ENCODE measurements around the gene COMTD1. TPM values are rescaled to one million over a fixed set of nuclear protein-coding genes. Genes with fewer than 3 reads are reported as not detected.

COMTD1 gene
- total and polyA plus RNA-seq, 10 of the 15 experiments (the other 5 are each of a cell fraction or from before 2014, with no cell fraction given) = 0.39 to 64.3 (median 26.0) TPM

DNA sequence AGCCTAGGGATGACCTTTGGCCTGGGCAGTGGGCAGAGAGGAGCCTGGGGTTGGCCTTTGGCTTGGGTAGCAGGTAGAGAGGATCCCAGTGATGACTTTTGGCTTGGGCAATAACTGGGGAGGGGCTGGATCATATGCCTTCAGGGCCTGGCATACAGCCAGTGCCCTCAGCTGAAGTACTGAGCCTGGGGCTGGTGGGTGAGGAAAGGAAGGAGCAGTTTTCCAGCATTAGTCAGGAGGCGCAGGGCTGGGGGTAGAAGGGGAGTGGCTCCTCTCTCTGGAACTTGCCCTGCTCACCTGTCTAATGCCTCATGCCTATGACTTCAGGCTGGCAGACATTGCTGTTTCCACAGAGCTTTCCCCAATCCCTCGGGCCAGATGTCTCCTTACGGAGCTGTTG is 15.2 kb upstream of the COMTD1 start:
- TF ChIP-seq BRCA1 (IDR thresholded peaks at IDR 0.05; ENCODE audit: low read depth, low read length) (no peak), ZBTB33 (IDR thresholded peaks at IDR 0.05) (no peak), CREM (IDR thresholded peaks at IDR 0.05; ENCODE audit: low read depth) (no peak), SUPT20H (IDR thresholded peaks at IDR 0.05; ENCODE audit: borderline replicate concordance, control insufficient read depth, low read depth, low read length) (no peak), MXI1 (IDR thresholded peaks at IDR 0.05; ENCODE audit: low read depth, low read length) (no peak), SMAD1 (IDR thresholded peaks at IDR 0.05; ENCODE audit: low read depth, partially characterized antibody) (no peak)
- TF ChIP-seq, protein P1, sequence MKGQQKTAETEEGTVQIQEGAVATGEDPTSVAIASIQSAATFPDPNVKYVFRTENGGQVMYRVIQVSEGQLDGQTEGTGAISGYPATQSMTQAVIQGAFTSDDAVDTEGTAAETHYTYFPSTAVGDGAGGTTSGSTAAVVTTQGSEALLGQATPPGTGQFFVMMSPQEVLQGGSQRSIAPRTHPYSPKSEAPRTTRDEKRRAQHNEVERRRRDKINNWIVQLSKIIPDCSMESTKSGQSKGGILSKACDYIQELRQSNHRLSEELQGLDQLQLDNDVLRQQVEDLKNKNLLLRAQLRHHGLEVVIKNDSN (IDR thresholded peaks at IDR 0.05; ENCODE audit: borderline replicate concordance, extremely low read length, insufficient read depth, low read depth, low read length) = no peak
- no peak overlapping the region for H2AFZ ChIP-seq (ENCODE audit: control insufficient read depth, low read depth, low read length)
- no peak overlapping the region for H3K4me2 ChIP-seq (ENCODE audit: control insufficient read depth, insufficient read depth)
- H3K9me3 ChIP-seq (replicated peaks; ENCODE audit: control insufficient read depth, insufficient read depth, low read length) = peaks cover 4% of the 10 kb centered on the region; the same call in 2 of the 3 replicates
- POLR2A ChIA-PET = no interaction called here
- DNase-seq (ENCODE audit: low read depth, low spot score) = no peak
- in situ Hi-C loops (cut with MboI) (no loop called here), intact Hi-C loops (cut with micrococcal nuclease; ENCODE audit: unreplicated experiment) (no loop called here)
- no peaks in the 10 kb centered on the region for H3K4me1 ChIP-seq (ENCODE audit: control insufficient read depth, insufficient read depth, low read length)
- H3K9ac ChIP-seq (ENCODE audit: control insufficient read depth, insufficient read depth, low read length) = no peak overlapping the region
- SMC1A ChIA-PET (ENCODE audit: uncharacterized antibody, unreplicated experiment) = no interaction called here
- BruUV-seq (replicated peaks) = no TSS peak
- no peaks in the 10 kb centered on the region for H3K79me2 ChIP-seq (ENCODE audit: control insufficient read depth, insufficient read depth, low read length)
- H3K36me3 ChIP-seq (ENCODE audit: control insufficient read depth in 2 of 2, insufficient read depth in 2 of 2, low read length in 1 of 2) = no peaks in the 10 kb centered on the region
- RAD21 ChIA-PET (ENCODE audit: unreplicated experiment) = no interaction called here
- H4K20me1 ChIP-seq (ENCODE audit: control insufficient read depth, insufficient read depth) = no peaks in the 10 kb centered on the region; the same call in 1 of the 2 replicates
- CTCF ChIA-PET = no interaction called here
- H3K4me3 ChIP-seq = no peak overlapping the region
- no peaks in the 10 kb centered on the region for H3K27me3 ChIP-seq (replicated peaks in 1 of 2; ENCODE audit: control insufficient read depth in 2 of 2, insufficient read depth in 2 of 2, low read length in 1 of 2)
- no peak for ATAC-seq
- FAIRE-seq = no peak
- 22% methylated on average over 3 of the region's 3 CpGs for WGBS (ENCODE audit: insufficient coverage, insufficient replicate concordance, low lambda C conversion rate, missing lambda C conversion rate)
- no peak overlapping the region for H3K27ac ChIP-seq (ENCODE audit: control insufficient read depth, insufficient read depth)

All from GM12878 (cell line).